Panc1 (cell line): ENCODE measurements around the gene KLHL11. TPM values are rescaled to one million over a fixed set of nuclear protein-coding genes. Genes with fewer than 3 reads are reported as not detected.

ENCODE experiments used
- ATAC-seq: fragments of 200-7000 bp; cut with Tn5 transposase; 2 replicates; pipeline ENCODE4 v1.9.1; 2020; ENCODE audit warnings: mild to moderate bottlenecking, moderate library complexity
- BruUV-seq: library from RNA; stranded (reverse); fragments of 400-500 nt; replicated peaks from 2 replicates; lab custom pipeline; 2021; lab: Mats Ljungman, UMichigan
- CTCF ChIA-PET: fragments of 300-600 bp; sonication (Branson Sonifier 250); formaldehyde crosslinking; loops from one replicate; lab custom pipeline; 2022; ENCODE audit warnings: antibody characterized with exemption; lab: Charles Lee
- POLR2A ChIA-PET: fragments of 300-600 bp; sonication (Branson Sonifier 250); formaldehyde crosslinking; loops from one replicate; lab custom pipeline; 2022; ENCODE audit warnings: antibody characterized with exemption; lab: Charles Lee
- DNase-seq: peaks from one replicate; pipeline ENCODE4 v3.0.0-alpha.2; 2010; ENCODE audit warnings: low read depth, low spot score
- H3K27ac ChIP-seq: 2 replicates; pipeline ENCODE4 v1.5.1; 2011; ENCODE audit warnings: mild to moderate bottlenecking, low read length, inconsistent platforms
- H3K27me3 ChIP-seq: fragments of 200-500 bp; sonication (Bioruptor generic); 2 replicates; pipeline ENCODE4 v1.6.0; 2014; ENCODE audit warnings: low read length, inconsistent platforms; ENCODE audit not compliant: control insufficient read depth, insufficient read depth
- H3K36me3 ChIP-seq: fragments of 200-500 bp; sonication (Bioruptor generic); 2 replicates; pipeline ENCODE4 v1.5.1; 2014; ENCODE audit warnings: inconsistent platforms, mild to moderate bottlenecking, low read length, moderate library complexity; ENCODE audit not compliant: control insufficient read depth, insufficient read depth
- H3K4me1 ChIP-seq: 2 replicates; pipeline ENCODE4 v1.5.1; 2011; ENCODE audit warnings: inconsistent platforms, mild to moderate bottlenecking, low read length, moderate library complexity; ENCODE audit not compliant: control insufficient read depth, insufficient read depth
- H3K4me3 ChIP-seq, 2 experiments: 2 replicates each; pipeline ENCODE4 v1.5.1; 2011 to 2012; ENCODE audit warnings: low read depth in 2 of 2, low read length in 2 of 2, mild to moderate bottlenecking in 2 of 2, inconsistent platforms in 1 of 2, moderate library complexity in 1 of 2
- H3K9me3 ChIP-seq: fragments of 200-500 bp; sonication (Bioruptor generic); 2 replicates; pipeline ENCODE4 v1.5.1; 2014; ENCODE audit warnings: low read depth, mild to moderate bottlenecking, inconsistent platforms, low read length, moderate library complexity; ENCODE audit not compliant: control insufficient read depth, insufficient read depth
- POLR2AphosphoS5 ChIP-seq: IDR thresholded peaks from 2 replicates; pipeline ENCODE4 v1.6.1; 2012; ENCODE audit warnings: mild to moderate bottlenecking, low read depth, low read length, moderate library complexity
- SIN3A ChIP-seq: IDR thresholded peaks from 2 replicates; pipeline ENCODE4 v1.6.1; 2012; ENCODE audit warnings: low read depth, mild to moderate bottlenecking, low read length, moderate library complexity, borderline replicate concordance; ENCODE audit not compliant: insufficient read depth
- TCF7L2 ChIP-seq: IDR thresholded peaks from 2 replicates; pipeline ENCODE4 v1.6.1; 2011; ENCODE audit warnings: mild to moderate bottlenecking, low read depth, low read length, inconsistent platforms
- in situ Hi-C: cut with HindIII; loops from 2 replicates; pipeline ENCODE4 v1.10.0; 2016; ENCODE audit warnings: low sequenced_read_pairs, low pct_unique_long_range_greater_than_20kb
- intact Hi-C: fragments of 100-400 bp; cut with micrococcal nuclease; formaldehyde crosslinking; loops from one replicate; pipeline ENCODE4 v1.10.0; 2022; ENCODE audit not compliant: unreplicated experiment
- total RNA-seq: library from RNA; stranded (reverse); gene quantifications from one replicate; pipeline ENCODE4 v1.2.1, GENCODE V29; 2021; ENCODE audit not compliant: unreplicated experiment
- TF ChIP-seq, protein P1 (sequence below), 2 experiments: IDR thresholded peaks; 2 replicates each; pipeline ENCODE4 v1.6.1; 2011 to 2012; ENCODE audit warnings: low read depth in 2 of 2, control low read depth in 1 of 2, low read length in 1 of 2, mild to moderate bottlenecking in 1 of 2, moderate library complexity in 1 of 2; ENCODE audit not compliant: insufficient read depth in 1 of 2
- TF ChIP-seq, protein P2 (sequence below): fragments of 450-650 bp; IDR thresholded peaks from 2 replicates; pipeline ENCODE4 v1.5.1; 2017; ENCODE audit warnings: mild to moderate bottlenecking

KLHL11 gene
- total RNA-seq, 1 experiment from 2014 or later: 12.5 TPM

DNA sequence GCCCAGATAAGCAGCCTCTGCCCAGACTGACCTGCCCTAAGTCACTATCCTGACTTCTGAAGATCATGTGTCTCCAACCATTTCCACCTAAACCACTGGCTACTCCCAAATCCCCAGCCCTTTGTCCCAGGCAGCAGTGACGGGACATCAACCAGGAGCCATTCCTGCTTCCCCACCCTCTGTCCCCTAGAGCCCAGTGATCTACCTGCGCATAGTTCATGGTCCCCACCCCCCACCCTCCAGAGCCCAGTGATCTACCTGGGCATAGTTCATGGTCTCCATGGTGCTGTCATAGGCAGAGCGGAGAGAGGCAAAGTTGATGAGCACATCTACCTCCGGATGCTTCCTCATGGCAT lies 26.8 kb upstream of the KLHL11 start:
- no peak overlapping the region for H3K4me3 ChIP-seq
- no peak overlapping the region; the same call in 1 of the 2 replicates for H3K27ac ChIP-seq
- in situ Hi-C loops (no loop called here), intact Hi-C loops (no loop called here)
- ATAC-seq: no peak
- ChIA-PET CTCF (no interaction called here), POLR2A (no interaction called here)
- H3K36me3 ChIP-seq: peaks cover 7% of the 10 kb centered on the region
- no peaks in the 10 kb centered on the region for H3K9me3 ChIP-seq
- BruUV-seq: no TSS peak
- no peaks in the 10 kb centered on the region for H3K27me3 ChIP-seq
- TF ChIP-seq, protein P1, sequence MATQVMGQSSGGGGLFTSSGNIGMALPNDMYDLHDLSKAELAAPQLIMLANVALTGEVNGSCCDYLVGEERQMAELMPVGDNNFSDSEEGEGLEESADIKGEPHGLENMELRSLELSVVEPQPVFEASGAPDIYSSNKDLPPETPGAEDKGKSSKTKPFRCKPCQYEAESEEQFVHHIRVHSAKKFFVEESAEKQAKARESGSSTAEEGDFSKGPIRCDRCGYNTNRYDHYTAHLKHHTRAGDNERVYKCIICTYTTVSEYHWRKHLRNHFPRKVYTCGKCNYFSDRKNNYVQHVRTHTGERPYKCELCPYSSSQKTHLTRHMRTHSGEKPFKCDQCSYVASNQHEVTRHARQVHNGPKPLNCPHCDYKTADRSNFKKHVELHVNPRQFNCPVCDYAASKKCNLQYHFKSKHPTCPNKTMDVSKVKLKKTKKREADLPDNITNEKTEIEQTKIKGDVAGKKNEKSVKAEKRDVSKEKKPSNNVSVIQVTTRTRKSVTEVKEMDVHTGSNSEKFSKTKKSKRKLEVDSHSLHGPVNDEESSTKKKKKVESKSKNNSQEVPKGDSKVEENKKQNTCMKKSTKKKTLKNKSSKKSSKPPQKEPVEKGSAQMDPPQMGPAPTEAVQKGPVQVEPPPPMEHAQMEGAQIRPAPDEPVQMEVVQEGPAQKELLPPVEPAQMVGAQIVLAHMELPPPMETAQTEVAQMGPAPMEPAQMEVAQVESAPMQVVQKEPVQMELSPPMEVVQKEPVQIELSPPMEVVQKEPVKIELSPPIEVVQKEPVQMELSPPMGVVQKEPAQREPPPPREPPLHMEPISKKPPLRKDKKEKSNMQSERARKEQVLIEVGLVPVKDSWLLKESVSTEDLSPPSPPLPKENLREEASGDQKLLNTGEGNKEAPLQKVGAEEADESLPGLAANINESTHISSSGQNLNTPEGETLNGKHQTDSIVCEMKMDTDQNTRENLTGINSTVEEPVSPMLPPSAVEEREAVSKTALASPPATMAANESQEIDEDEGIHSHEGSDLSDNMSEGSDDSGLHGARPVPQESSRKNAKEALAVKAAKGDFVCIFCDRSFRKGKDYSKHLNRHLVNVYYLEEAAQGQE (IDR thresholded peaks at IDR 0.05; ENCODE audit: insufficient read depth in 1 of 2, low read depth in 2 of 2, low read length in 1 of 2): no peak
- TF ChIP-seq POLR2AphosphoS5 (no peak), SIN3A (no peak), TCF7L2 (no peak)
- TF ChIP-seq, protein P2, sequence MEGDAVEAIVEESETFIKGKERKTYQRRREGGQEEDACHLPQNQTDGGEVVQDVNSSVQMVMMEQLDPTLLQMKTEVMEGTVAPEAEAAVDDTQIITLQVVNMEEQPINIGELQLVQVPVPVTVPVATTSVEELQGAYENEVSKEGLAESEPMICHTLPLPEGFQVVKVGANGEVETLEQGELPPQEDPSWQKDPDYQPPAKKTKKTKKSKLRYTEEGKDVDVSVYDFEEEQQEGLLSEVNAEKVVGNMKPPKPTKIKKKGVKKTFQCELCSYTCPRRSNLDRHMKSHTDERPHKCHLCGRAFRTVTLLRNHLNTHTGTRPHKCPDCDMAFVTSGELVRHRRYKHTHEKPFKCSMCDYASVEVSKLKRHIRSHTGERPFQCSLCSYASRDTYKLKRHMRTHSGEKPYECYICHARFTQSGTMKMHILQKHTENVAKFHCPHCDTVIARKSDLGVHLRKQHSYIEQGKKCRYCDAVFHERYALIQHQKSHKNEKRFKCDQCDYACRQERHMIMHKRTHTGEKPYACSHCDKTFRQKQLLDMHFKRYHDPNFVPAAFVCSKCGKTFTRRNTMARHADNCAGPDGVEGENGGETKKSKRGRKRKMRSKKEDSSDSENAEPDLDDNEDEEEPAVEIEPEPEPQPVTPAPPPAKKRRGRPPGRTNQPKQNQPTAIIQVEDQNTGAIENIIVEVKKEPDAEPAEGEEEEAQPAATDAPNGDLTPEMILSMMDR: no peak
- no peaks in the 10 kb centered on the region for H3K4me1 ChIP-seq
- DNase-seq: no peak

DNA sequence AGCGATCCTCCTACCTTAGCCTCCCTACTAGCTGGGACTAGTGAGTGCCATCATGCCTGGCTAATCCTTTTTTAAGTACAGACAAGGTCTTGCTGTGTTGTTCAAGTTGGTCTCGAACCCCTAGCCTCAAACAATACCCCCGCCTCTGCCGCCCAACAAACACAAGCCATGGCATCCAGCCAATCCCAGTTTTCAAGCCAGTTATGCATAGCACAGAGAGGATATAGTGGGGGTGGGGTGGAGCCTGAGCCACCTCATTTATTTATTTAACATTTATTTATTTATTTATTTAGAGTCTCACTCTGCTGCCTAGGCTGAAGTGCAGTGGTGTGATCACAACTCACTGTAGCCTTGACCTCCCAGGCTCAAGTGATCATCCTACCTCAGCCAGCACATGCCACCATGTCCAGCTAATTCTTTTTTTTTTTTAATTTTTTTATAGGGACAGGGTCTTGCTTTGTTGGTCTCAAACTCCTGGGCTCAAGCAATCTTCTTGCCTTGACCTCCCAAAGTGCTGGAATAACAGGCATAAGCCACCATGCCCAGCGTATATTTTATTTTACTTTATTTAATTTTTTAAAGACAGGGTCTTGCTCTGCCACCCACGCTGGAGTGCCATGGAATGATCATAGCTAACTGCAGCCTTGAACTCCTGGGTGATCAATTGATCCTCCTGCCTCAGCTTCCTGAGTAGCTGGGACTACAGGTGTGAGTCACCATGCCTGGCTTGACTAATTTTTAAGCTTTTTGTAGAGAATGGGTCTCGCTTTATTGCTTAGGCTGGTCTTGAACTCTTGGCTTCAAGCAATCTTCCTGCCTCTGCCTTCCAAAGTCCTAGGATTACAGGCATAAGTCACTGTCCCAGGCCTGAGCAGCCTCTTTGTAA lies 26.2 kb upstream of the KLHL11 start:
- Histone ChIP-seq H3K27ac (no peak overlapping the region; the same call in 1 of the 2 replicates), H3K27me3 (no peaks in the 10 kb centered on the region), H3K36me3 (peaks cover 8% of the 10 kb centered on the region), H3K4me1 (no peaks in the 10 kb centered on the region), H3K4me3 (no peak overlapping the region), H3K9me3 (no peaks in the 10 kb centered on the region)
- TF ChIP-seq, protein P2: no peak
- no peak for TF ChIP-seq POLR2AphosphoS5
- no peak for TF ChIP-seq TCF7L2
- TF ChIP-seq SIN3A: no peak
- TF ChIP-seq, protein P1 (IDR thresholded peaks at IDR 0.05; ENCODE audit: insufficient read depth in 1 of 2, low read depth in 2 of 2, low read length in 1 of 2): no peak
- ChIA-PET CTCF (no interaction called here), POLR2A (interaction anchor here (0.6 kb wide), 2 partner anchors 27 to 44 kb away, joined by 3 to 5 read pairs; partner anchors contain the start of gene ACLY)
- ATAC-seq (no peak), DNase-seq (peak; percentile 5)
- no TSS peak for BruUV-seq
- intact Hi-C loops (no loop called here), in situ Hi-C loops (no loop called here)
